ES-I3 (cell line): Measurements from ENCODE around the gene TSSK6.

ENCODE experiments used
- H3K36me3 ChIP-seq: 2 replicates; pipeline ENCODE4 v1.6.1; 2013; ENCODE audit warnings: mild to moderate bottlenecking, low read length, control low read depth, moderate library complexity; ENCODE audit not compliant: insufficient read depth
- H3K4me1 ChIP-seq: 2 replicates; pipeline ENCODE4 v1.6.1; 2013; ENCODE audit warnings: mild to moderate bottlenecking, control low read depth, low read length; ENCODE audit not compliant: insufficient read depth
- H3K9ac ChIP-seq: 2 replicates; pipeline ENCODE4 v1.6.1; 2013; ENCODE audit warnings: low read depth, mild to moderate bottlenecking, low read length, moderate library complexity
- H3K9me3 ChIP-seq: 2 replicates; pipeline ENCODE4 v1.6.1; 2013; ENCODE audit warnings: mild to moderate bottlenecking, low read length, moderate library complexity; ENCODE audit not compliant: control insufficient read depth, insufficient read depth

TSSK6 gene

GRCh38 chr19:19514881-19515641 is at the start of gene TSSK6:
TSS of gene TSSK6 (minus strand) at chr19:19515548. CDS start at chr19:19515427, 121 bp downstream.
- H3K36me3 ChIP-seq, result no peaks in the 10 kb centered on the region; the same call in 1 of the 2 replicates
- H3K9ac ChIP-seq, result peak within 1 kb of the TSS; percentile 82
- no peaks in the 10 kb centered on the region; the same call in 1 of the 2 replicates for H3K4me1 ChIP-seq
- no peaks in the 10 kb centered on the region for H3K9me3 ChIP-seq

GRCh38 chr19:19563348-19563848 is 48.0 kb upstream of the TSSK6 start:
- Histone ChIP-seq H3K4me1 (no peaks in the 10 kb centered on the region), H3K9me3 (no peaks in the 10 kb centered on the region), H3K9ac (no peak overlapping the region), H3K36me3 (no peaks in the 10 kb centered on the region)

GRCh38 chr19:19562665-19563347 is 47.5 kb upstream of the TSSK6 start:
- no peaks in the 10 kb centered on the region for H3K36me3 ChIP-seq
- no peak overlapping the region for H3K9ac ChIP-seq

GRCh38 chr19:19561946-19562664 is 46.8 kb upstream of the TSSK6 start:
- H3K9ac ChIP-seq, result no peak overlapping the region
- no peaks in the 10 kb centered on the region for H3K4me1 ChIP-seq
- H3K36me3 ChIP-seq, result no peaks in the 10 kb centered on the region
- H3K9me3 ChIP-seq, result no peaks in the 10 kb centered on the region

More at GRCh38 chr19:19562665-19563347, 47.5 kb upstream of the TSSK6 start:
- H3K4me1 ChIP-seq, result no peaks in the 10 kb centered on the region
- H3K9me3 ChIP-seq, result no peaks in the 10 kb centered on the region

GRCh38 chr19:19559931-19560330 is 44.6 kb upstream of the TSSK6 start:
- no peak overlapping the region for H3K9ac ChIP-seq
- no peaks in the 10 kb centered on the region for H3K4me1 ChIP-seq
- no peaks in the 10 kb centered on the region for H3K36me3 ChIP-seq

DNA sequence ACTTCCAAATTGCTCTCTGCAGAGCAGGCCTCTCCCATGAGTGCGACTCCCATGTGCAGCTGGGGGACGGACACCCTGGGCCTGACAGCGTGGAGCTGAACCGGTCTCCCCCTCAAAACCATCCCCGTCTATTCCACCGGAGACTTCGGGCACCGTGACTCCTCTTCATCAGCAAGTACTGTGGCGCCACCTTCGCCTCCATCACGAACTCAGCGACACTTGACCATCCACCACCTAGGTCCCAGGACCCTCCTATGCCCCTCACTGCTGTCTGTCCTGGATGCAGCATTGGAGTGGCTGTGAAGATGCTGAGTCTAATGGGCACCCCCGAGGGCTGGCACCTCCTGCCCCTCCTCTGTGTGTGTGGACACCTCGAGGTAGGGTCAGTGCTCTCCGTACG is 43.3 kb upstream of the TSSK6 start:
- no peaks in the 10 kb centered on the region for H3K36me3 ChIP-seq
- no peaks in the 10 kb centered on the region for H3K9me3 ChIP-seq
- H3K4me1 ChIP-seq, result no peaks in the 10 kb centered on the region
- no peak overlapping the region for H3K9ac ChIP-seq

More at GRCh38 chr19:19559931-19560330, 44.6 kb upstream of the TSSK6 start:
- no peaks in the 10 kb centered on the region for H3K9me3 ChIP-seq

- no peaks in the 10 kb centered on the region for H3K9me3 ChIP-seq
- H3K36me3 ChIP-seq, result no peaks in the 10 kb centered on the region
- no peaks in the 10 kb centered on the region for H3K4me1 ChIP-seq
- no peak overlapping the region for H3K9ac ChIP-seq
These were observed 42.7 kb upstream of the TSSK6 start for GRCh38 chr19:19558055-19558454.

GRCh38 chr19:19554074-19555023 is 39.0 kb upstream of the TSSK6 start:
- Histone ChIP-seq H3K36me3 (no peaks in the 10 kb centered on the region), H3K4me1 (peaks cover 5% of the 10 kb centered on the region; the same call in 1 of the 2 replicates), H3K9ac (no peak overlapping the region), H3K9me3 (no peaks in the 10 kb centered on the region)

DNA sequence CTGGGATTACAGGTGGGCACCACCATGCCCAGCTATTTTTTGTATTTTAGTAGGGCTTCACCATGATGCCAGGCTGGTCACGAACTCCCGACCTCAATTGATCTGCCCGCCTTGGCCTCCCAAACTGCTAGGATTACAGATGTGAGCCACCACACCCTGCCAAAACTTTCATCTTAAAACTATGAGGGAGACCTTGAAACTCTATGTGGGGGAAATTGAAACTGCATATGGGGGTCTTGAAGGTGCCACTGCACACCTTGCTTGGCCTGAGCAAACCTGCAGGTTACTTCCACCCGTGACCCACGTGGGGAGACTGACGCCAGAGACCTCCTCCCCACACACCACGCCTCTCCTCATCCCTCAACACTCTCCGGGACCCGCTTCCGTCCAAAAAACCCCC is 38.3 kb upstream of the TSSK6 start:
- Histone ChIP-seq H3K9me3 (no peaks in the 10 kb centered on the region), H3K9ac (no peak overlapping the region), H3K4me1 (peaks cover 5% of the 10 kb centered on the region; the same call in 1 of the 2 replicates), H3K36me3 (no peaks in the 10 kb centered on the region)

DNA sequence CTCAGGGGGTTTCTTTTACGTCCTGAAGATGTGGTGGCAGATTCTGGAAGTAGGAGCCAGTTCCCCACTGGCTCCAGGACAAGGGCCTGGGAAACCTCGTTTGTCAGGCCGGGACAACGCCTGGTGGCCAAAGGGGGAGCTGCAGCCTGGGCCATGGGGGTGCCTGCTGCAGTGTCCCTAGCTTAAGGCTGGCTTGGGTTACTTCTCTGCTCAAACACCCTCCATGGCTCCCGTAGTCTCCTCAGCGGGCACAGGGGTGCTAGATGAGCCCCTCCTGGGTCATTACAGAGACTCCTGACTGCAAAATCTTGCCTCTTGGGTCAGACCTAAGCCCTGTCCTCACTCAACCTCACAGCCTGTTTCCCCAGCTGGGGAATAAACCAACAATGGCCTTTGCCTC is 37.5 kb upstream of the TSSK6 start:
- H3K9ac ChIP-seq, result no peak overlapping the region
- peaks cover 5% of the 10 kb centered on the region; the same call in 1 of the 2 replicates for H3K4me1 ChIP-seq
- no peaks in the 10 kb centered on the region for H3K36me3 ChIP-seq
- H3K9me3 ChIP-seq, result no peaks in the 10 kb centered on the region

DNA sequence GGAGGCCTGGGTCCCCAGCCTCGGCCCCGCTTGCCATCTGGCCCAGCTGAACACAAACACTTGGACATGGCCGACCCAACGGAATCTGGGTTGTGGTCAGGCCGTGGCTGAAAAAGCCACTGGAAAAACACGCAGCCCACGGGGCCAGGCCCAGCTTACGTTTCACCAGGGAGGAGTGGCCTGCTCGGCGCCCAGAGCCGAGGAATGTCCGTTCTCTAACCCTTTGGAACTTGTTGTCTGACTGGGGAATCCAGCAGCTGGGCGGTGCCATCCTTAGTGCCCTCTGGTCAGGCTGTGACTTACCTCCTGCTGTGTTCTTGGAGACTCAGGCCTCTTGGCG is 36.5 kb upstream of the TSSK6 start:
- Histone ChIP-seq H3K9ac (no peak overlapping the region), H3K9me3 (no peaks in the 10 kb centered on the region), H3K4me1 (peaks cover 5% of the 10 kb centered on the region; the same call in 1 of the 2 replicates), H3K36me3 (no peaks in the 10 kb centered on the region)

- H3K9ac ChIP-seq, result no peak overlapping the region
- no peaks in the 10 kb centered on the region for H3K36me3 ChIP-seq
- no peaks in the 10 kb centered on the region for H3K9me3 ChIP-seq
- peaks cover 5% of the 10 kb centered on the region; the same call in 1 of the 2 replicates for H3K4me1 ChIP-seq
These were observed 35.9 kb upstream of the TSSK6 start for GRCh38 chr19:19550972-19551852.

- no peak overlapping the region for H3K9ac ChIP-seq
- peaks cover 5% of the 10 kb centered on the region; the same call in 1 of the 2 replicates for H3K4me1 ChIP-seq
- H3K9me3 ChIP-seq, result no peaks in the 10 kb centered on the region
- H3K36me3 ChIP-seq, result no peaks in the 10 kb centered on the region
These were observed 35.2 kb upstream of the TSSK6 start for GRCh38 chr19:19550485-19550929.
